Stimulated activated CD4-positive, alpha-beta T cell treated with anti-CD3 and anti-CD28 coated beads, Interleukin-2, amount 100 ng/mL, for 24 hours (primary cell): Measurements from ENCODE around the gene SIGLEC11.
"Not testable (repeated sequence)": the region's sequence is repeated elsewhere in the genome, so short reads cannot be mapped to it uniquely, and the experiment has no call there.

Experiments
- DNase-seq, 2 donors: peaks; one replicate each; pipeline ENCODE4 v3.0.0-alpha.2; 2020

Gene SIGLEC11

GRCh38 chr19:49981603-49982593, 20.9 kb upstream of the SIGLEC11 start:
- no peak for DNase-seq

DNA sequence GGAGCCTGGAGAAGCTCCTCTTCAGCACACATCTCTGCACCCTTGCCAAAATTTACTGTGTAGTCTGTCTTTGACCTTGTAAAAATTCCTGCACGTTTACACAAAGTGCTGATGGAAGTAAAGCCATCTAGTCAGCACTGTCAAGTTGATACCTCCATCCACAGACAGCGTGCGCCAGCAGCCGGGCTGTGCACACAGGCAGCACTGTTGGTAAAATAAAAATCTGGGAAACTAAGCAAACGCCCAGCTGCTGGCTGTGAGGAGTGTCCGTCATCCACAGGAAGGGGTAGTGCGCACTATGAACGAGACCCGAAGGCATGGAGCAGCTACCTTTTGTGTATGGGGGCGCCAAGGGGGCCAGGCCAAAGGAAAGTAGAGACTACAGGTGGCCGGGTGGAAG, 17.4 kb upstream of the SIGLEC11 start:
- DNase-seq, result no peak

DNA sequence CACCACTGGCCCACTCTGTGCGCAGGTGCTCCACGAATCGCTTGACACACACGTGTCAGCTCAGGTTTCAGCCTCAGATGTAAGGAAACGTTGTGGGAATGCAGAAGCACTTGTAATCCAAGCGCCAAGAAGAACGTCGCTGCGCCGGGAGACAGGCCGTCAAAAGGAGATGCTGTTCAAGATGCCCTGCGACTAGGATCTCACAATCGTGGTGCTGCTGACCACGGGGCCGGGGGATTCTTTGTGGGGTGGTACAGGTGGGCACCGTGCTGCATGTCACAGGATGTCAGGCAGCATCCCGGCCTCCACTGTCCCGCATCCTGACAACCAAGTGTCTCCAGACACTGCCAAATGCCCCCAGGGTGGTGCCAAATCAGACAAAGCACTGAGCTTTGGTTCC, 16.9 kb upstream of the SIGLEC11 start:
- no peak for DNase-seq

- no peak for DNase-seq
These were observed 16.1 kb upstream of the SIGLEC11 start for GRCh38 chr19:49977076-49977475.

- DNase-seq, result no peak
These were observed 15.5 kb upstream of the SIGLEC11 start for GRCh38 chr19:49976496-49976895.

DNA sequence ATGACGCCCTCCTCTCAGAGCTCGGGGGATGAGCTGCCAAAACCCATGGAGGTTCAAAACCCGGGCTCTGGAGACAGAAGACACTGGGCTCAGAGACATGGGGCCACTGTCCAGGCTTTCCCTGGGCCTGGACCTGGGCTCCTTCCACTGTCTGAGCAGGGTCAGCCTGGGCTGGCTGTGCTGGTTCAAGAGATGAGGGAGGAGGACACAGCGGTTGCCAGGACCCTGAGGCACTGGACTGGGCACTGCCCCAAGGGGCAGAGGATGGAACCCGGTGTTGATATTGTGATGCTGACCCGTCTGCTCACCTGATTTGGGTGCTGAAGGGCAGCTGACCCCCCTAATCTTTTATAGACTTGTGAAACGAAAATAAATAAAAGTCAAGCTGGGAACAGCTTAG, 14.1 kb upstream of the SIGLEC11 start:
- no peak for DNase-seq

GRCh38 chr19:49973987-49974386, 13.0 kb upstream of the SIGLEC11 start:
- DNase-seq, result no peak

DNA sequence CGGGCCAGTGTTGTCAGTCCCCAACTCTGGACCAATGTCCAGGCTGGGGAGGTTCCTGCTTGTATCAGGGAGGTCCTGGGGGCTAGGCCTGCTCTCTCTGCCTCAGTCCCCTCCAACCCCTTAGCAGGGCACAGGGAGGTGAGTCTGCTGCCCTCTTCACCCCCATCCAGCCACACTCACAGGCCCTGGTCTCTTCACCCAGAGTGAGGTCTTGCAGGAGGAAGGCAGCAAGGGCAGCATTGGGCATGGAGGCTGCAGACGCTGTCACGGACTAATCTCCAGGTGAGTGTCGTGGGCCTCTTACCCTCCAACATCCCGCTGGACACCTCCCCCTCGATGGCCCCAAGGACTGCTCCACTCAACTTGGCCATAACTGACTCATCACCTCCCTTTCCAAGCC, 11.9 kb upstream of the SIGLEC11 start:
- DNase-seq, result no peak

DNA sequence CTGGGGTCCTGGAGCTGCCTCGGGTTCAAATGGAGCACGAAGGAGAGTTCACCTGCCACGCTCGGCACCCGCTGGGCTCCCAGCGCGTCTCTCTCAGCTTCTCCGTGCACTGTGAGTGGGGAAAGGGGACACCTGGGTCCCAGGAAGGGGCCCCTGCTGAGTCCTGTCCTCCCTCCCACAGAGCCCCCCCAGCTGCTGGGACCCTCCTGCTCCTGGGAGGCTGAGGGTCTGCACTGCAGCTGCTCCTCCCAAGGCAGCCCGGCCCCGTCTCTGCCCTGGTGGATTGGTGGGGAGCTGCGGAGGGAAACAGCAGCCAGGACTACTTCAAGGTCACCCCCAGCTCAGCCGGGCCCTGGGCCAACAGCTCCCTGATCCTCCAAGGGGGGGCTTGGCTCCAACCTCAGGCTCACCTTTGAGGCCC, 11.0 kb upstream of the SIGLEC11 start:
- no peak for DNase-seq

DNA sequence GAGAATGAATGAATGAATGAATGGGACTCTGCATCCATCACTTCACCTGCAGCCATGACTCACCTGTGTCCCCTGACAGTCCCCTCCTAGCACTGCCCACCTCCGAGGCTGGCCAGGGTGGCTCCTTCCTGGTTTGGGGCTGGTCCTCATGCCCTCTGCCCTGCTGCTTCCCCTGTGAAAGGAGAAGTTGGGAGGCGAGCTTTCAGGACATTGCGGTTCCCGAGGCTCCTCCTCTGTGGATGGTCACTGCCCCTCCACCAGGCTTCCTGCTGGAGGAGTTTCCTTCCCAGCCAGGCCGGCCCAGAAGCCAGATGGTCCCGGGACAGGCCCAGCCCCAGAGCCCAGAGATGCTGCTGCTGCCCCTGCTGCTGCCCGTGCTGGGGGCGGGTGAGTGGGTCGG, 8.4 kb upstream of the SIGLEC11 start:
- DNase-seq, result not testable (repeated sequence)

DNA sequence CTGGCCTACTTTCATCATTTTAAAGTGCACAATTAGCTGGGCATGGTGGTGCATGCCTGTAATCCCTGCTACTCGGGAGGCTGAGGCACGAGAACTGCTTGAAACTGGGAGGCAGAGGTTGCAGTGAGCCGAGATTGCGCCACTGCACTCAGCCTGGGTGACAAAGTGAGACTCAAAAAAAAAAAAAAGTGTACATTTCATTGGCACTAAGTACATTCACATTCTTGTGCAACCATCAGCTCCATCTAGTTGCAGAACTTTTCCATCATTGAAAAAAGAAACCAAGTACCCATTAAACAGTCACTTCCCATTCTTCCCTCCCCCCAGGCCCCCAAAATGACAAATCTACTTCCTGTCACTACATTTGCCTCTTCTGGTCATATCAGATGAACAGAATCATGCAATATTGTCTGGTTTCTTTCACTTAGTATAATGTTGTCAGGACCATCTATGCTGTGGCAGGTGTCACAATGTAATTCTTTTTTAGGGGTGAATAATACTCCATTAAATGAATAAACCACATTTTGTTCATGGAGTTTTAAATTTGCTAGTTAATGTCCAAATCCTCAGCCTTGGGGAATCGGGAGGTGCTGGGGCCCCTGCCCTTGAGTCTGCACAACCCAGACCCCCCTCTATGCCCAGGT, 7.4 kb upstream of the SIGLEC11 start:
- no peak for DNase-seq

DNA sequence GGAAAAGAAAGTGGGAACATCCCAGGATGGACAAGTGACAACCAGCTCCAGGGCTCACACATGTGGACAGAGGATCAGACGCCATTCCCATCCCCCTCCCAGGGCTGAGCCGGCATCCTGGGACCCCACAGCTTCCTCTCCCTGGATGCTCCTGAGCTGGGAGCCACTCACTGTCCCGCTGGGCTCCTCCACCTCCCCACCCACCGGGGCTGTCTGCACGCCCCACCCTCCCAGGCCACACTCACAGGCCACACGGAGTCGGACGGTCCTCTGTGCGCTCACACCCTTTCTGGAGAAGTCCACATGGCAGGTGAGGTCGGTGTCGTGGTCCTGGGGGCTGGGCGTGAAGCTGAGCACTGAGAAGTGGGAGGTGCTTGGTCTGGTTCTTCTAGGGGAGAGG, 1.1 kb downstream of the SIGLEC11 start:
- not testable (repeated sequence) for DNase-seq

DNA sequence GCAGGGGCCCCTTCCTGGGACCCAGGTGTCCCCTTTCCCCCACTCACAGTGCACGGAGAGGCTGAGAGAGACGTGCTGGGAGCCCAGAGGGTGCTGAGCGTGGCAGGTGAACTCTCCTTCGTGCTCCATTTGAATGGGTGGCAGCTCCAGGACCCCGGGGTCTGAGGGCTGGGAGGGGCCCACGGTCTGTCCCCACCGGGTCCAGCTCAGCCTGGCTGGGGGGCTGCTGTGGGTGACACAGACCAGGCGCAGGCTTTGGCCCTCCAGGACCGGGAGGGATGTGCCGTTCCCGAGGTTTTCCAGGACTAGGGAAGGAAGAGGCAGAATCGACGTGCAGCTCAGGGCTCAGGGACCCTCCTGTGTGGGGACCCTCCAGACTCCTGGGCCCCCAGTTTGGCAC, 2.4 kb downstream of the SIGLEC11 start:
- not testable (repeated sequence) for DNase-seq

GRCh38 chr19:49958144-49958543, 2.8 kb downstream of the SIGLEC11 start:
- not testable (repeated sequence) for DNase-seq

DNA sequence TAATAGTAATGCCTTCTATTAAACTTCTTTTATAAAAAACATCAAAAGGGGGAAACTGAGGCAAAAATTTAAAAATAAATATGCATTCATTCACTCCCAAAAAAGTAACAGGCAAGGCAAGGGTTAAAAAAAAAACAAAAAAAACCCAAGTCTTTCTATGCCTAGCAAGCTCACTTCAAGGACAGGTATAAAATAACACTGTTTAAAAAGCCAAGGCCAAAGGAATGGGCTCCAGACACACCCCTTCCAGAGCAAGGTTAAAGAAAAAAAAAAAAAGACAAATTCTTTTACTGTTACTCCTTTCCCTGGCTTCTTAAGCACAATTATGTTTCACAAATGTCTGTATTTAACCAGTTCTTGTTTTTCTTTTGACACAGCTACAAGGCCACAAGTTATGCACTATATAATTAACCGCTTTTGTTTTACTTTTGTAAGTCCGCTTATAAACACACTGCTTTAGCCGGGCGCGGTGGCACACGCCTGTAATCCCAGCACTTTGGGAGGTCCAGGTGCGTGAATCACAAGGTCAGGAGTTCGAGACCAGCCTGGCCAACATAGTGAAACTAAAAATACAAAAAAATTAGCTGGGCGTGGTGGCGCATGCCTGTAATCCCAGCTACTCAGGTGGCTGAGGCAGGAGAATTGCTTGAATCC, 3.6 kb downstream of the SIGLEC11 start:
- no peak for DNase-seq

DNA sequence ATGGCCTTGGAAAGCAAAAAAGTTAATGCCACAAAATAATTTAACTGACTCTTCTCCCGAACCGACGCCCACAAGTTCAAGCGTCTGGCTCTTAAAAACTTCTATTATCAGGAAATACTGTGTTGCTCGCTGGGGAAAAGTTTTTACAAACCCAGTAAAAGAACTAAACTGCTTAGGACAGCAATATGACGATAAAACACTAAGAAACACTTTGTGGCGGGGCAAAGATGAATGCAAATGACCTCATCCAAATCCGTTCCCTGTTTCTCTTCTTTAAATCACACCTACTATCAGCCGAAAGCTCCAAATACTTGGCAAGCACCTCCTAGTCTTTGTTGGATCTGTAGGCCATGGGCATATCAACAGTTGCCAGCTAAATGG, 4.9 kb downstream of the SIGLEC11 start:
- DNase-seq, result no peak

DNA sequence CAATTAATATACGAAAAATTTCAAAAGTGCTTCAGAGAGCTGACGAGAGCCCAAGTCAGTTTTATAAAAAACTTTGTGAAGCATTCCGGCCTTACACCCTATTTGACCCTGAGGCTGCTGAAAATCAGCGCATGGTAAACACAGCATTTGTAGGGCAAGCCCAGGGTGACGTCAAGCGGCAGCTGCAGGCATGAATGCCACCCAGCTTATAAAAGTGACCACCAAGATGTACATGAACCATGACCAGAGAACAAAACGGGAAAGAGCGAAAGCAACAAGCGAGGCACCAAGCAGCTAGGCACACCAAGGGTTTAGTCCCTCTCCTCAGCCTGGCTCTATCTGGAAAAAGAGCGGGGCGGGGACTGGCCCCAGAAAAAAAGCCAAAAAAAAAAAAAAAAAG, 6.0 kb downstream of the SIGLEC11 start:
- no peak for DNase-seq

DNA sequence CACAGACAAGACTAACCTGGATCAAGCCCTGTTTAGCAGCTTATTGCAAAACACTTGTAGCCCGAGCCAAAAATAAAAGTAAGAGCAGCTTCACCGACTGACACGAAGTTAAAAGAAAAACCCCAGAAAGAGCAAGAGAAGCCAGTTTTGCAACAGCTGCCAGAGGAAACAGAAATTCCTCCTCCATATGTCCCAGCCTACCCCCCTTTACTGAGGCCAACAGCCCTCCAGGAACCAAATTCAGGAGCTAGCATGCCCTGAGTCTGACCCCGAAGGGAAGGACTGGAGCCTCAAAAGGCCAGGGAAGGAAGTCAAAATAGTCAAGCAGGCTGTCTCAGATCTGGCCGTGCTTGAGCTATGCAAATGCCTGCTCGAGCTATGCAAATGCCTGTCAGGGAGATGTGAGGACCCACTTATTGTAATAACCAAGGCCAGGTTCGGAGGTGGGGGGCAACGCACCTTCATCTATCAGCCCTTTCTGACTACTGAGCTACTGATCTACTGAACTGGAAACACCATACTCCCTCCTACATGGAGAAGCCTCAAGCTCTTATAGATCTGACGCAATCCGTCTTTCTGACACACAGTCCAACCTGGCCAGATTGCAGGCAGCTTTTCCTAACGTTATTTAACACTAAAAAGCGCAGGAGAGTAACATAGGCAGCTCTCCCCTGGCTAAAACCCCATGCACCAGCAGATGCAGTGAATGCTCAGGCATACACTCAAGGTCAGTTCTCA, 6.7 kb downstream of the SIGLEC11 start:
- no peak for DNase-seq

DNA sequence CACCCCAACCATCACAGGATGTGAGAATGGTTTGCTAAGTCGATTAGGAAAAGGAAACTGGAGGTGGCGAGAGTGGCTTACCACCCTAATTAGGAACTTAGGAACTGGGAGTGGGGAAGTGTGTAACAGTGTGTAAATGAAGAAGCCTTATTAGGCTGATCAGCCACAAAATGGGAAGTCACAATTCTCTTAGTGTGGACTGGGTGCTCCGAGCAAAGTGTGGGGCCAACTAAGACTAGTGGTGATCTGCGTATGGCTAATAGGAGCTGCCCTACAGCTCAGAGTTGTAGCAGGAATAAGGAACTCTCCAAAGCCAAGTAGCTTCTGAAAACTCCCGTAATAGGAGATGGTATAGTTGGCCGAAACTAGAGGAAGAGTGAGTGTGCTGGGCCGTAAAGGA, 7.6 kb downstream of the SIGLEC11 start:
- DNase-seq, result no peak

GRCh38 chr19:49952906-49953305, 8.1 kb downstream of the SIGLEC11 start:
- DNase-seq, result no peak

DNA sequence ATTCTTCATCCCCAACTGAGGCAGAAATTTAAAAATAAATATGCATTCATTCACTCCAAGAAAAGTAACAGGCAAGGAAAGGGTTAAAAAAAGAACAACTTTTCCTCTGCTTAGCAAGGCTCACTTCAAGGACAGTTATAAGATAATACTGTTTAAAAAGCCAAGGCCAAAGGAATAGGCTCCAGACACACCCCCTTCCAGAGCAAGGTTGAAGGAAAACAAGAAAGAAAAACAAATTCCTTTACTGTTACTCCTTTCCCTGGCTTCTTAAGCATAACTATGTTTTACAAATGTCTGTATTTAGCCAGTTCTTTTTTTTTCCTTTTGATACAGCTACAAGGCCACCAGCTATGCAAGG, 8.5 kb downstream of the SIGLEC11 start:
- no peak for DNase-seq

GRCh38 chr19:49951806-49952478, 9.0 kb downstream of the SIGLEC11 start:
- DNase-seq, result no peak
